Stimulated activated CD8-positive, alpha-beta memory T cell treated with anti-CD3 and anti-CD28 coated beads, Interleukin-12 subunit alpha, Interleukin-12 subunit beta, amount 100 ng/mL, for 24 hours (primary cell): ENCODE results near the gene CGB5.
A peak's percentile ranks its signal among the peaks of the same experiment; 100 is the strongest.

Experiments used
- DNase-seq: peaks from one replicate; pipeline ENCODE4 v3.0.0-alpha.2; 2020; ENCODE audit errors: extremely low read depth

CGB5 gene

GRCh38 chr19:49085020-49085867, 41.6 kb downstream of the CGB5 start, which contains the start of gene SNRNP70:
Gene SNRNP70, plus strand, starts transcription at chr19:49085451. Its CDS starts 964 bp downstream, at chr19:49086415.
- peak; percentile 98 for DNase-seq

GRCh38 chr19:49085868-49086232, 42.2 kb downstream of the CGB5 start:
- DNase-seq, result no peak

GRCh38 chr19:49086296-49086695, 42.6 kb downstream of the CGB5 start:
- no peak for DNase-seq

GRCh38 chr19:49091391-49092038, 47.9 kb downstream of the CGB5 start:
- DNase-seq, result no peak

GRCh38 chr19:49092686-49093085, 49.0 kb downstream of the CGB5 start:
- no peak for DNase-seq
